A549 (cell line): ENCODE results near the gene HLA-DMB. TPM values are rescaled to one million over a fixed set of nuclear protein-coding genes. Genes with fewer than 3 reads are reported as not detected.

Experiments
- ATAC-seq, 2 experiments: fragments of 200-7000 bp in 1 of 2; fragments of >200 bp in 1 of 2; cut with Nextera tagmentation in 1 of 2; cut with Tn5 transposase in 1 of 2; 3 replicates each; pipeline versions ENCODE4 v1.8.0 to v1.9.1; 2018 to 2020; ENCODE audit warnings: mild to moderate bottlenecking in 1 of 2, moderate library complexity in 1 of 2
- CTCF ChIA-PET: fragments of 300-600 bp; sonication (Branson Sonifier 250); formaldehyde crosslinking; extraction: SDS; loops from one replicate; lab custom pipeline; 2021; ENCODE audit warnings: antibody characterized with exemption, inconsistent platforms; lab: Yijun Ruan, JAX
- POLR2A ChIA-PET: fragments of 350-600 bp; formaldehyde crosslinking; extraction: SDS; loops from one replicate; lab custom pipeline; 2021; ENCODE audit warnings: antibody characterized with exemption, inconsistent platforms; lab: Yijun Ruan, JAX
- DNase-seq, 2 experiments: peaks; one replicate each; pipeline versions ENCODE4 v3.0.0 to v3.0.0-alpha.2; 2011 to 2016; ENCODE audit warnings: low read depth in 1 of 2, low spot score in 1 of 2
- FAIRE-seq: peaks from 2 replicates; lab custom pipeline; 2011; peaks lifted over from hg19 to GRCh38; lab: Jason Lieb, UNC
- H3K27ac ChIP-seq, 2 experiments: fragments of >200 bp; sonication (Bioruptor Twin); formaldehyde crosslinking; 3 replicates each; pipeline ENCODE4 v1.5.1; 2016 to 2017
- H3K4me1 ChIP-seq: fragments of >200 bp; sonication (Bioruptor Twin); formaldehyde crosslinking; 3 replicates; pipeline ENCODE4 v1.6.1; 2016
- H3K4me2 ChIP-seq: fragments of >200 bp; sonication (Bioruptor Twin); formaldehyde crosslinking; 3 replicates; pipeline ENCODE4 v1.6.1; 2016
- H3K4me3 ChIP-seq: fragments of >200 bp; sonication (Bioruptor Twin); formaldehyde crosslinking; 3 replicates; pipeline ENCODE4 v1.5.1; 2016
- H3K9me3 ChIP-seq: fragments of >200 bp; sonication (Bioruptor Twin); formaldehyde crosslinking; 3 replicates; pipeline ENCODE4 v1.6.1; 2016
- CBX2 ChIP-seq: fragments of 200-600 bp; sonication (generic); IDR thresholded peaks from 2 replicates; pipeline ENCODE4 v1.6.1; 2016; ENCODE audit warnings: low read depth, mild to moderate bottlenecking, borderline replicate concordance
- CTCF ChIP-seq: fragments of >200 bp; sonication (Bioruptor Twin); formaldehyde crosslinking; IDR thresholded peaks from 3 replicates; pipeline ENCODE4 v1.5.1; 2016
- EHF ChIP-seq: fragments of 250-450 bp; sonication (Bioruptor Pico); IDR thresholded peaks from 2 replicates; pipeline ENCODE4 v1.5.0; 2020; ENCODE audit warnings: mild to moderate bottlenecking
- FOSB ChIP-seq: fragments of 250-450 bp; sonication (Bioruptor Pico); IDR thresholded peaks from 2 replicates; pipeline ENCODE4 v1.5.0; 2020; ENCODE audit warnings: mild to moderate bottlenecking, moderate library complexity
- FOXS1 ChIP-seq: fragments of 250-450 bp; sonication (Bioruptor Pico); IDR thresholded peaks from 2 replicates; pipeline ENCODE4 v1.5.0; 2020; ENCODE audit warnings: mild to moderate bottlenecking, moderate library complexity
- HDAC2 ChIP-seq: fragments of 200-600 bp; sonication (generic); IDR thresholded peaks from 2 replicates; pipeline ENCODE4 v1.6.1; 2016
- HES2 ChIP-seq: fragments of >200 bp; sonication (Bioruptor Twin); formaldehyde crosslinking; IDR thresholded peaks from 2 replicates; pipeline ENCODE4 v1.6.1; 2016
- HEYL ChIP-seq: fragments of 250-450 bp; sonication (Bioruptor Pico); IDR thresholded peaks from 2 replicates; pipeline ENCODE4 v1.8.0; 2021; ENCODE audit warnings: mild to moderate bottlenecking, moderate library complexity
- HOXA7 ChIP-seq: fragments of 250-450 bp; sonication (Bioruptor Pico); IDR thresholded peaks from 2 replicates; pipeline ENCODE4 v1.5.0; 2020; ENCODE audit warnings: mild to moderate bottlenecking, moderate library complexity
- HOXB13 ChIP-seq: fragments of 250-450 bp; sonication (Bioruptor Pico); IDR thresholded peaks from 2 replicates; pipeline ENCODE4 v1.5.0; 2020; ENCODE audit warnings: low read depth, mild to moderate bottlenecking, moderate library complexity
- KDM1A ChIP-seq: fragments of 200-600 bp; sonication (generic); IDR thresholded peaks from 2 replicates; pipeline ENCODE4 v1.6.1; 2016; ENCODE audit warnings: low read depth, mild to moderate bottlenecking
- NFE2L2 ChIP-seq: fragments of 150-350 bp; conservative IDR thresholded peaks from 2 replicates; pipeline ENCODE4 v1.6.1; 2014; ENCODE audit warnings: low read length
- NR3C1 ChIP-seq: fragments of >200 bp; sonication (Bioruptor Twin); formaldehyde crosslinking; IDR thresholded peaks from 3 replicates; pipeline ENCODE4 v1.6.1; 2017
- RAD21 ChIP-seq, 2 experiments: fragments of >200 bp in 1 of 2; sonication (Bioruptor Twin) in 1 of 2; formaldehyde crosslinking in 1 of 2; IDR thresholded peaks in 1 of 2; conservative IDR thresholded peaks in 1 of 2; 2 replicates in 1 of 2; 3 replicates in 1 of 2; pipeline ENCODE4 v1.6.1; 2012 to 2018; ENCODE audit warnings: inconsistent platforms in 1 of 2
- RARB ChIP-seq: fragments of 250-450 bp; sonication (Bioruptor Pico); IDR thresholded peaks from 2 replicates; pipeline ENCODE4 v1.8.0; 2021; ENCODE audit warnings: mild to moderate bottlenecking, moderate library complexity
- SMC3 ChIP-seq: fragments of >200 bp; sonication (Bioruptor Twin); formaldehyde crosslinking; IDR thresholded peaks from 3 replicates; pipeline ENCODE4 v1.6.1; 2018; ENCODE audit warnings: inconsistent platforms
- TP53 ChIP-seq: fragments of 250-450 bp; sonication (Bioruptor Pico); IDR thresholded peaks from 2 replicates; pipeline ENCODE4 v1.5.0; 2021; ENCODE audit warnings: mild to moderate bottlenecking, moderate library complexity
- ZFP36 ChIP-seq: fragments of 450-650 bp; IDR thresholded peaks from 2 replicates; pipeline ENCODE4 v1.6.1; 2014; ENCODE audit warnings: borderline replicate concordance; ENCODE audit not compliant: partially characterized antibody
- WGBS: methylation state at CpG from one replicate; pipeline ENCODE4 v1.1.6; 2017; ENCODE audit errors: missing lambda C conversion rate; 5-methylcytosine and 5-hydroxymethylcytosine counted together
- polyA plus RNA-seq, 4 experiments: library from polyadenylated mRNA; depleted of rRNA in 3 of 4; stranded (reverse); fragments of >200 nt; fragmentation: RNase III in 1 of 4; extraction: RNeasy Plus Mini Kit Qiagen cat#74134 plus additional on column Dnase treatment in 1 of 4; gene quantifications; 2 replicates in 3 of 4; 3 replicates in 1 of 4; pipeline ENCODE4 v1.2.3, GENCODE V29; 2011 to 2017
- small RNA-seq, 6 experiments: library from RNA; depleted of rRNA; stranded (forward); fragments of <200 nt; gene quantifications; one replicate each; pipeline ENCODE3, GENCODE V24; 2012

HLA-DMB gene
- polyA plus RNA-seq, 2 of the 4 experiments (the other 2 are of a cell fraction) = 3.7 to 14.3 TPM

DNA sequence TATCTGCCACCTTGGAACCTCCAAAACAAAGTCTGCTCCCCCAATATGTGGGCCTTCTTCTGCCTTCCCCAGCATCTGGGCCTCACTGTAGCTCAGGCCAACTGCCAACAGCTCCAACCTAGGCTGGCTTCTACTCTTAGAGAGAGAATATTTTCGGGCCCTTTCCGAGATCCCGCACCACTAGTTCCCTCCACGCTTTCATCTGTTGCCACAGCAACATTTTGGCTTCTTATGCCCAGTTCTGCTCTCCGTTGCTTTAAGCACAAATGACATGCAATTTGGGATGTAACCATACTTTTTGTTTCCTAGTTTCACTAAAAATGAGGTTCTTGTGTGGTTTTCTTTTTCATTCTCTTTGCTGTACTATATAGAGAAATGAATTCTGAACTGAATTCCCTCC is 53.2 kb downstream of the HLA-DMB start:
- no peak for FAIRE-seq
- no peak for TF ChIP-seq HES2
- no peak for TF ChIP-seq KDM1A
- no peak for TF ChIP-seq FOXS1 (CRISPR knock-in tag)
- no peak for TF ChIP-seq NFE2L2
- no peak for ATAC-seq
- H3K4me3 ChIP-seq = no peak overlapping the region
- no peak overlapping the region for H3K27ac ChIP-seq
- no peak overlapping the region for H3K4me2 ChIP-seq
- no peaks in the 10 kb centered on the region for H3K9me3 ChIP-seq
- ChIA-PET POLR2A (no interaction called here), CTCF (interaction anchor here (1.1 to 1.7 kb wide), 2 partner anchors 46 to 97 kb away, joined by 3 to 7 read pairs; no protein-coding TSS in a partner anchor)
- no peak for DNase-seq
- peaks cover 16% of the 10 kb centered on the region for H3K4me1 ChIP-seq
- 91% methylated on average over 5 of the region's 5 CpGs for WGBS

- WGBS = 35% methylated on average over 3 of the region's 3 CpGs
- peak overlapping the region; percentile 49 for H3K4me2 ChIP-seq
Observed at GRCh38 chr6:32886681-32887383, 54.0 kb downstream of the HLA-DMB start.

DNA sequence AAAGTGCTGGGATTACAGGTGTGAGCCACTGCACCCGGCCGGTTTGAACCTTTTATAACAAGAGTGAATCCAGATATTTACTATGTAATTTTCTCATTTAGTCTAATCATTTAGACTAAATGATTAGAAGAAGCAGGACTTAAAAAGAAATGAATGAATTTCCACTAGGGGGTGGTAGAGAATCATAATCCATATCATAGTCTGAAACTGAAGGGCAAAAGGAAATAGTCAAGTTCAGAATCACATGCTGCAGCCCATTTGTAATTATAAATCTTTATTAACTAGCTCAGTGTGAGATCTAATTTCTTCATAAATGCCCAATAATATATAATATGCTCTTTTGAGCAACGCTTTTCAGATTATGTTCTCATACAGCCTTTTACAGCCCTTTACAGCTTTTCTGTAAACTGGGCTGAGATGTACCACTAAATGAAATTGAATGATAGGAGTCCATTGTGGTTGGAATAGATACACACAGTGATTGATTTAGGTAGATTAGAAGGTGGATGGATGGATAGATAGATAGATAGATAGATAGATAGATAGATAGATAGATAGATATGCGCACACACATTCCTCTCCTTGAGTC is 55.0 kb downstream of the HLA-DMB start:
- Histone ChIP-seq H3K4me1 (peaks cover 16% of the 10 kb centered on the region), H3K27ac (0 out of 6 replicates have a peak overlapping the region, but pooled peaks of 1 of the 2 experiments have one; percentile 5), H3K9me3 (no peaks in the 10 kb centered on the region), H3K4me2 (no peak overlapping the region), H3K4me3 (no peak overlapping the region)
- peak; percentile 88 for TF ChIP-seq SMC3
- no peak for TF ChIP-seq EHF
- TF ChIP-seq HDAC2 = no peak
- TF ChIP-seq RARB (CRISPR knock-in tag) = no peak
- no peak for TF ChIP-seq FOSB
- peak; percentile 80 to 82 for TF ChIP-seq RAD21 (conservative IDR thresholded peaks at IDR 0.05 in 1 of 2, IDR thresholded peaks at IDR 0.05 in 1 of 2)
- TF ChIP-seq FOXS1 (CRISPR knock-in tag) = no peak
- peak; percentile 66 for TF ChIP-seq CTCF
- peak in 1 of 2 experiments; percentile 76; a peak in 3 of 6 replicates for ATAC-seq
- DNase-seq = peak; percentile 39 to 66
- ChIA-PET CTCF (interaction anchor here (0.7 to 5.3 kb wide), 40 partner anchors 8 to 363 kb away, joined by 3 to 37 read pairs (median 4); partner anchors contain the start of genes HLA-DMA, HLA-DMB and TAP2), POLR2A (no interaction called here)
- 25% methylated on average over 4 of the region's 4 CpGs for WGBS
- FAIRE-seq = no peak

More at GRCh38 chr6:32886681-32887383, 54.0 kb downstream of the HLA-DMB start:
- DNase-seq (peak in 1 of 2 experiments; percentile 26), FAIRE-seq (no peak), ATAC-seq (no peak)
- H3K4me1 ChIP-seq = peaks cover 16% of the 10 kb centered on the region
- no peaks in the 10 kb centered on the region for H3K9me3 ChIP-seq
- TF ChIP-seq CBX2 (no peak), NR3C1 (no peak), HOXA7 (no peak), KDM1A (no peak), HOXB13 (CRISPR knock-in tag) (no peak), ZFP36 (no peak), FOXS1 (CRISPR knock-in tag) (no peak), TP53 (no peak), HEYL (no peak)
- H3K27ac ChIP-seq = peak overlapping the region; percentile 13 to 60; a peak in 3 of 6 replicates
- H3K4me3 ChIP-seq = no peak overlapping the region
- ChIA-PET CTCF (interaction anchor here (0.8 to 5.3 kb wide), 22 partner anchors 18 to 362 kb away, joined by 3 to 37 read pairs (median 5); partner anchors contain the start of genes HLA-DMA, HLA-DMB and TAP2), POLR2A (no interaction called here)

Small RNA genes within 50 kb of the gene (small RNA-seq; reads per million reads assigned to genes)
- 0 reads per million in 6 experiments for gene HLA-Z

Other genes starting within 250 kb of the HLA-DMB start
- not detected in 2 replicates for gene HLA-DQA2, start 199.6 kb downstream of the HLA-DMB start, polyA plus RNA-seq (2011; rRNA removed)
- not detected in 3 replicates for gene HLA-DQA2, start 199.6 kb downstream of the HLA-DMB start, polyA plus RNA-seq (2017; fragmentation: RNase III; extraction: RNeasy Plus Mini Kit Qiagen cat#74134 plus additional on column Dnase treatment)
- gene HLA-DQB2, start 177.5 kb downstream of the HLA-DMB start, polyA plus RNA-seq (2011; rRNA removed) = not detected in 2 replicates
- gene HLA-DQB2, start 177.5 kb downstream of the HLA-DMB start, polyA plus RNA-seq (2017; fragmentation: RNase III; extraction: RNeasy Plus Mini Kit Qiagen cat#74134 plus additional on column Dnase treatment) = not detected in 3 replicates
- 0.10 and 0.11 TPM in 2 replicates for gene HLA-DOB, start 124.0 kb downstream of the HLA-DMB start, polyA plus RNA-seq (2011; rRNA removed)
- gene HLA-DOB, start 124.0 kb downstream of the HLA-DMB start, polyA plus RNA-seq (2017; fragmentation: RNase III; extraction: RNeasy Plus Mini Kit Qiagen cat#74134 plus additional on column Dnase treatment) = 0.07 to 0.12 TPM (median 0.08 TPM) in 3 replicates
- gene TAP2, start 102.3 kb downstream of the HLA-DMB start, polyA plus RNA-seq (2011; rRNA removed) = 11.4 and 12.1 TPM in 2 replicates
- gene TAP2, start 102.3 kb downstream of the HLA-DMB start, polyA plus RNA-seq (2017; fragmentation: RNase III; extraction: RNeasy Plus Mini Kit Qiagen cat#74134 plus additional on column Dnase treatment) = 15.9 to 18.4 TPM (median 16.5 TPM) in 3 replicates
- gene PSMB8, start 97.0 kb downstream of the HLA-DMB start, polyA plus RNA-seq (2011; rRNA removed) = 18.7 and 20.2 TPM in 2 replicates
- gene PSMB8, start 97.0 kb downstream of the HLA-DMB start, polyA plus RNA-seq (2017; fragmentation: RNase III; extraction: RNeasy Plus Mini Kit Qiagen cat#74134 plus additional on column Dnase treatment) = 14.6 to 16.6 TPM (median 15.9 TPM) in 3 replicates
- gene TAP1, start 87.3 kb downstream of the HLA-DMB start, polyA plus RNA-seq (2011; rRNA removed) = 21.2 and 28.2 TPM in 2 replicates
- 19.0 to 25.8 TPM (median 21.4 TPM) in 3 replicates for gene TAP1, start 87.3 kb downstream of the HLA-DMB start, polyA plus RNA-seq (2017; fragmentation: RNase III; extraction: RNeasy Plus Mini Kit Qiagen cat#74134 plus additional on column Dnase treatment)
- 11.7 and 12.5 TPM in 2 replicates for gene PSMB9, start 86.8 kb downstream of the HLA-DMB start, polyA plus RNA-seq (2011; rRNA removed)
- 9.2 to 18.9 TPM (median 12.0 TPM) in 3 replicates for gene PSMB9, start 86.8 kb downstream of the HLA-DMB start, polyA plus RNA-seq (2017; fragmentation: RNase III; extraction: RNeasy Plus Mini Kit Qiagen cat#74134 plus additional on column Dnase treatment)
- 5.6 and 7.0 TPM in 2 replicates for gene HLA-DMA, start 12.1 kb upstream of the HLA-DMB start, polyA plus RNA-seq (2011; rRNA removed)
- 2.5 to 2.8 TPM (median 2.5 TPM) in 3 replicates for gene HLA-DMA, start 12.1 kb upstream of the HLA-DMB start, polyA plus RNA-seq (2017; fragmentation: RNase III; extraction: RNeasy Plus Mini Kit Qiagen cat#74134 plus additional on column Dnase treatment)
- gene BRD2, start 27.6 kb upstream of the HLA-DMB start, polyA plus RNA-seq (2011; rRNA removed) = 136 and 153 TPM in 2 replicates
- gene BRD2, start 27.6 kb upstream of the HLA-DMB start, polyA plus RNA-seq (2017; fragmentation: RNase III; extraction: RNeasy Plus Mini Kit Qiagen cat#74134 plus additional on column Dnase treatment) = 92.1 to 93.6 TPM (median 92.5 TPM) in 3 replicates
- 0.25 and 0.27 TPM in 2 replicates for gene HLA-DOA, start 68.6 kb upstream of the HLA-DMB start, polyA plus RNA-seq (2011; rRNA removed)
- 0.03 TPM in 1 of 3 replicates, not detected in the others for gene HLA-DOA, start 68.6 kb upstream of the HLA-DMB start, polyA plus RNA-seq (2017; fragmentation: RNase III; extraction: RNeasy Plus Mini Kit Qiagen cat#74134 plus additional on column Dnase treatment)
- not detected in 2 replicates for gene HLA-DPA1, start 132.6 kb upstream of the HLA-DMB start, polyA plus RNA-seq (2011; rRNA removed)
- gene HLA-DPA1, start 132.6 kb upstream of the HLA-DMB start, polyA plus RNA-seq (2017; fragmentation: RNase III; extraction: RNeasy Plus Mini Kit Qiagen cat#74134 plus additional on column Dnase treatment) = 0.09 TPM in 1 of 3 replicates, not detected in the others
- gene HLA-DPB1, start 135.0 kb upstream of the HLA-DMB start, polyA plus RNA-seq (2011; rRNA removed) = not detected in 2 replicates
- gene HLA-DPB1, start 135.0 kb upstream of the HLA-DMB start, polyA plus RNA-seq (2017; fragmentation: RNase III; extraction: RNeasy Plus Mini Kit Qiagen cat#74134 plus additional on column Dnase treatment) = not detected in 3 replicates